ENCODE measurements around the gene MAB21L1. TPM values are rescaled to one million over a fixed set of nuclear protein-coding genes. Genes with fewer than 3 reads are reported as not detected.

MAB21L1 gene
- total and polyA plus RNA-seq, 2 donors (not counting 1 experiment from before 2014, with no cell fraction given): 2.0 to 2.7 TPM

GRCh38 chr13:35514801-35515502, 38.5 kb upstream of the MAB21L1 start:
- no peak overlapping the region for H3K4me2 ChIP-seq (ENCODE audit: extremely low read depth, insufficient read depth, low read length)
- H4K20me1 ChIP-seq (ENCODE audit: control insufficient read depth, extremely low read depth, insufficient read depth, low read length): no peaks in the 10 kb centered on the region
- TF ChIP-seq EZH2 (IDR thresholded peaks at IDR 0.05; ENCODE audit: low read length, missing control alignments) (no peak), CTCF (conservative IDR thresholded peaks at IDR 0.05 in 1 of 2, IDR thresholded peaks at IDR 0.05 in 1 of 2; ENCODE audit: low read depth in 1 of 2, low read length in 2 of 2) (no peak)
- H2AFZ ChIP-seq (ENCODE audit: low read length): no peak overlapping the region
- no peaks in the 10 kb centered on the region for H3K9me3 ChIP-seq (ENCODE audit: control insufficient read depth, insufficient read depth, low read depth, low read length)
- H3K79me2 ChIP-seq (ENCODE audit: control insufficient read depth, insufficient read depth, low read length): no peaks in the 10 kb centered on the region
- H3K4me1 ChIP-seq (ENCODE audit: control insufficient read depth, extremely low read depth, insufficient read depth, low read length): peaks cover 5% of the 10 kb centered on the region
- H3K27ac ChIP-seq (ENCODE audit: insufficient read depth, low read length): no peak overlapping the region
- no peaks in the 10 kb centered on the region for H3K27me3 ChIP-seq (ENCODE audit: control insufficient read depth, insufficient read depth, low read length)
- DNase-seq (ENCODE audit: low read depth in 2 of 2): peak in 1 of 2 donors; percentile 1
- no peaks in the 10 kb centered on the region for H3K36me3 ChIP-seq (ENCODE audit: control insufficient read depth, insufficient read depth, low read length)
- H3K9ac ChIP-seq (ENCODE audit: insufficient read depth, low read length): no peak overlapping the region
- no peak overlapping the region for H3K4me3 ChIP-seq (replicated peaks in 1 of 4; ENCODE audit: control extremely low read depth in 1 of 4, insufficient read depth in 1 of 4, low read depth in 3 of 4, low read length in 4 of 4)

GRCh38 chr13:35514061-35514477, 37.6 kb upstream of the MAB21L1 start:
- H3K27ac ChIP-seq (ENCODE audit: insufficient read depth, low read length): no peak overlapping the region
- H3K9ac ChIP-seq (ENCODE audit: insufficient read depth, low read length): no peak overlapping the region
- H3K4me3 ChIP-seq (replicated peaks in 1 of 4; ENCODE audit: control extremely low read depth in 1 of 4, insufficient read depth in 1 of 4, low read depth in 3 of 4, low read length in 4 of 4): no peak overlapping the region
- no peaks in the 10 kb centered on the region for H4K20me1 ChIP-seq (ENCODE audit: control insufficient read depth, extremely low read depth, insufficient read depth, low read length)
- H3K4me1 ChIP-seq (ENCODE audit: control insufficient read depth, extremely low read depth, insufficient read depth, low read length): peaks cover 5% of the 10 kb centered on the region
- H2AFZ ChIP-seq (ENCODE audit: low read length): no peak overlapping the region
- TF ChIP-seq EZH2 (IDR thresholded peaks at IDR 0.05; ENCODE audit: low read length, missing control alignments): no peak
- no peak for TF ChIP-seq CTCF (conservative IDR thresholded peaks at IDR 0.05 in 1 of 2, IDR thresholded peaks at IDR 0.05 in 1 of 2; ENCODE audit: low read depth in 1 of 2, low read length in 2 of 2)
- no peaks in the 10 kb centered on the region for H3K9me3 ChIP-seq (ENCODE audit: control insufficient read depth, insufficient read depth, low read depth, low read length)
- no peaks in the 10 kb centered on the region for H3K79me2 ChIP-seq (ENCODE audit: control insufficient read depth, insufficient read depth, low read length)
- no peaks in the 10 kb centered on the region for H3K27me3 ChIP-seq (ENCODE audit: control insufficient read depth, insufficient read depth, low read length)
- H3K36me3 ChIP-seq (ENCODE audit: control insufficient read depth, insufficient read depth, low read length): no peaks in the 10 kb centered on the region
- DNase-seq (ENCODE audit: low read depth in 2 of 2): peak in 1 of 2 donors; percentile 1
- H3K4me2 ChIP-seq (ENCODE audit: extremely low read depth, insufficient read depth, low read length): no peak overlapping the region

- H3K4me3 ChIP-seq (replicated peaks in 1 of 4; ENCODE audit: control extremely low read depth in 1 of 4, insufficient read depth in 1 of 4, low read depth in 3 of 4, low read length in 4 of 4): no peak overlapping the region
- H2AFZ ChIP-seq (ENCODE audit: low read length): no peak overlapping the region
- H3K9ac ChIP-seq (ENCODE audit: insufficient read depth, low read length): no peak overlapping the region
- H3K9me3 ChIP-seq (ENCODE audit: control insufficient read depth, insufficient read depth, low read depth, low read length): no peaks in the 10 kb centered on the region
- no peak for TF ChIP-seq CTCF (conservative IDR thresholded peaks at IDR 0.05 in 1 of 2, IDR thresholded peaks at IDR 0.05 in 1 of 2; ENCODE audit: low read depth in 1 of 2, low read length in 2 of 2)
- H3K79me2 ChIP-seq (ENCODE audit: control insufficient read depth, insufficient read depth, low read length): no peaks in the 10 kb centered on the region
- peak overlapping the region; percentile 46 for H3K4me2 ChIP-seq (ENCODE audit: extremely low read depth, insufficient read depth, low read length)
- no peaks in the 10 kb centered on the region for H4K20me1 ChIP-seq (ENCODE audit: control insufficient read depth, extremely low read depth, insufficient read depth, low read length)
- H3K4me1 ChIP-seq (ENCODE audit: control insufficient read depth, extremely low read depth, insufficient read depth, low read length): peaks cover 5% of the 10 kb centered on the region
- no peaks in the 10 kb centered on the region for H3K27me3 ChIP-seq (ENCODE audit: control insufficient read depth, insufficient read depth, low read length)
- H3K27ac ChIP-seq (ENCODE audit: insufficient read depth, low read length): peak overlapping the region; percentile 6
- no peaks in the 10 kb centered on the region for H3K36me3 ChIP-seq (ENCODE audit: control insufficient read depth, insufficient read depth, low read length)
- peak; percentile 97 to 99 for DNase-seq (ENCODE audit: low read depth in 2 of 2)
Measured at GRCh38 chr13:35512271-35512920, 35.9 kb upstream of the MAB21L1 start.
